Endodermal cell (in vitro differentiated cells): ENCODE data around the gene PLD2. TPM values are rescaled to one million over a fixed set of nuclear protein-coding genes. Genes with fewer than 3 reads are reported as not detected.

Experiments used
- DNase-seq: peaks from one replicate; pipeline ENCODE4 v3.0.0-alpha.2; 2017
- H3K27ac ChIP-seq: 2 replicates; pipeline ENCODE4 v1.5.1; 2013; ENCODE audit warnings: mild to moderate bottlenecking, low read depth, low read length, moderate library complexity
- H3K27me3 ChIP-seq: 2 replicates; pipeline ENCODE4 v1.6.1; 2013; ENCODE audit warnings: mild to moderate bottlenecking, low read length, moderate library complexity; ENCODE audit not compliant: insufficient read depth, control insufficient read depth, poor library complexity, severe bottlenecking
- H3K36me3 ChIP-seq: 2 replicates; pipeline ENCODE4 v1.7.0; 2013; ENCODE audit warnings: mild to moderate bottlenecking, low read length, moderate library complexity; ENCODE audit not compliant: control insufficient read depth, insufficient read depth
- H3K4me1 ChIP-seq: one replicate; pipeline ENCODE4 v1.7.0; 2013; ENCODE audit warnings: low read length; ENCODE audit not compliant: control insufficient read depth, insufficient read depth
- H3K4me3 ChIP-seq: 2 replicates; pipeline ENCODE4 v1.5.1; 2013; ENCODE audit warnings: mild to moderate bottlenecking, low read length, moderate library complexity
- H3K9ac ChIP-seq: 2 replicates; pipeline ENCODE4 v1.6.1; 2013; ENCODE audit warnings: mild to moderate bottlenecking, low read length, moderate library complexity; ENCODE audit not compliant: poor library complexity, severe bottlenecking; ENCODE audit errors: extremely low read depth
- H3K9me3 ChIP-seq: 2 replicates; pipeline ENCODE4 v1.6.1; 2013; ENCODE audit warnings: mild to moderate bottlenecking, low read length, moderate library complexity; ENCODE audit not compliant: control insufficient read depth
- H3K27ac Mint-ChIP-seq: 2 replicates; pipeline ENCODE4 v1.8.0; 2020; ENCODE audit warnings: mixed read lengths
- H3K27me3 Mint-ChIP-seq: 2 replicates; pipeline ENCODE4 v1.8.0; 2021; ENCODE audit warnings: mild to moderate bottlenecking, mixed read lengths; ENCODE audit not compliant: insufficient read depth
- H3K36me3 Mint-ChIP-seq: 2 replicates; pipeline ENCODE4 v1.8.0; 2020; ENCODE audit warnings: low read depth, mixed read lengths
- H3K4me1 Mint-ChIP-seq: 2 replicates; pipeline ENCODE4 v1.8.0; 2020; ENCODE audit warnings: mixed read lengths
- H3K4me3 Mint-ChIP-seq: 2 replicates; pipeline ENCODE4 v1.8.0; 2020; ENCODE audit warnings: mild to moderate bottlenecking, moderate library complexity, mixed read lengths
- H3K9me3 Mint-ChIP-seq: 2 replicates; pipeline ENCODE4 v1.8.0; 2020; ENCODE audit warnings: mild to moderate bottlenecking, mixed read lengths
- CTCF ChIP-seq: fragments of 200-600 bp; sonication (generic); conservative IDR thresholded peaks from 2 replicates; pipeline ENCODE4 v1.5.0; 2021; ENCODE audit warnings: antibody characterized with exemption, mild to moderate bottlenecking
- WGBS, 2 experiments: methylation state at CpG; one replicate each; pipeline versions ENCODE4 v1.1.5 to v1.1.7; 2013; ENCODE audit warnings: missing lambda C conversion rate in 2 of 2, mixed read lengths in 1 of 2; ENCODE audit not compliant: insufficient coverage in 1 of 2, insufficient read length in 1 of 2; 5-methylcytosine and 5-hydroxymethylcytosine counted together
- total RNA-seq, 2 donors: library from RNA; stranded (reverse); fragmentation: NEBNext Ultra II Directional in 1 of 2; extraction: Animal tissue kit (Norgen Biotek cat#: 25700) in 1 of 2; gene quantifications; 2 replicates in 1 of 2; 3 replicates in 1 of 2; pipeline ENCODE4 v1.2.1, GENCODE V29; 2021

PLD2 gene
- total RNA-seq, 2 donors from 2014 or later = 72.7 to 75.2 TPM

- DNase-seq = no peak
- H3K4me1 Mint-ChIP-seq = no peaks in the 10 kb centered on the region
- H3K4me3 Mint-ChIP-seq = no peak overlapping the region
- no peaks in the 10 kb centered on the region for H3K9me3 Mint-ChIP-seq
- peaks cover 47% of the 10 kb centered on the region for H3K27me3 Mint-ChIP-seq
- Histone ChIP-seq H3K27me3 (peaks cover 25% of the 10 kb centered on the region), H3K36me3 (no peaks in the 10 kb centered on the region), H3K9me3 (no peaks in the 10 kb centered on the region), H3K9ac (no peak overlapping the region), H3K4me1 (no peaks in the 10 kb centered on the region), H3K27ac (no peak overlapping the region), H3K4me3 (no peak overlapping the region)
- WGBS, 2 experiments = 86 to 87% methylated on average over 8 to 9 of the region's 9 CpGs
- H3K27ac Mint-ChIP-seq = no peak overlapping the region
- no peak for TF ChIP-seq CTCF
- no peaks in the 10 kb centered on the region for H3K36me3 Mint-ChIP-seq
Measured at GRCh38 chr17:4777969-4778760, 28.8 kb upstream of the PLD2 start.

GRCh38 chr17:4780325-4780955, 26.5 kb upstream of the PLD2 start:
- H3K4me1 Mint-ChIP-seq = no peaks in the 10 kb centered on the region
- H3K27me3 Mint-ChIP-seq = peaks cover 57% of the 10 kb centered on the region
- no peaks in the 10 kb centered on the region for H3K36me3 Mint-ChIP-seq

GRCh38 chr17:4782652-4783051, 24.3 kb upstream of the PLD2 start:
- H3K36me3 ChIP-seq = no peaks in the 10 kb centered on the region
- Mint-ChIP-seq H3K9me3 (no peaks in the 10 kb centered on the region), H3K27me3 (peaks cover 76% of the 10 kb centered on the region), H3K4me1 (no peaks in the 10 kb centered on the region), H3K4me3 (no peak overlapping the region), H3K27ac (no peak overlapping the region), H3K36me3 (no peaks in the 10 kb centered on the region)
- peaks cover 68% of the 10 kb centered on the region for H3K27me3 ChIP-seq
- H3K4me1 ChIP-seq = no peaks in the 10 kb centered on the region
- H3K9me3 ChIP-seq = no peaks in the 10 kb centered on the region
- H3K9ac ChIP-seq = no peak overlapping the region
- DNase-seq = peak; percentile 63
- no peak overlapping the region for H3K4me3 ChIP-seq
- TF ChIP-seq CTCF = no peak
- WGBS, 2 experiments = 75 to 88% methylated on average over 12 to 28 of the region's 28 CpGs
- H3K27ac ChIP-seq = no peak overlapping the region

More at GRCh38 chr17:4780325-4780955, 26.5 kb upstream of the PLD2 start:
- Histone ChIP-seq H3K36me3 (no peaks in the 10 kb centered on the region), H3K4me3 (no peak overlapping the region), H3K27ac (no peak overlapping the region), H3K27me3 (peaks cover 46% of the 10 kb centered on the region), H3K9ac (no peak overlapping the region), H3K4me1 (no peaks in the 10 kb centered on the region), H3K9me3 (no peaks in the 10 kb centered on the region)
- H3K27ac Mint-ChIP-seq = no peak overlapping the region
- WGBS, 2 experiments = 85 to 88% methylated on average over 10 to 11 of the region's 11 CpGs
- no peak overlapping the region for H3K4me3 Mint-ChIP-seq
- DNase-seq = no peak
- TF ChIP-seq CTCF = no peak
- H3K9me3 Mint-ChIP-seq = no peaks in the 10 kb centered on the region
